ENCODE data around the gene PRLR.

The PRLR gene

GRCh38 chr5:35135239-35135700 is 95.0 kb downstream of the PRLR start:
- DNase-seq (ENCODE audit: low spot score), result no peak
- TF ChIP-seq, protein P1, sequence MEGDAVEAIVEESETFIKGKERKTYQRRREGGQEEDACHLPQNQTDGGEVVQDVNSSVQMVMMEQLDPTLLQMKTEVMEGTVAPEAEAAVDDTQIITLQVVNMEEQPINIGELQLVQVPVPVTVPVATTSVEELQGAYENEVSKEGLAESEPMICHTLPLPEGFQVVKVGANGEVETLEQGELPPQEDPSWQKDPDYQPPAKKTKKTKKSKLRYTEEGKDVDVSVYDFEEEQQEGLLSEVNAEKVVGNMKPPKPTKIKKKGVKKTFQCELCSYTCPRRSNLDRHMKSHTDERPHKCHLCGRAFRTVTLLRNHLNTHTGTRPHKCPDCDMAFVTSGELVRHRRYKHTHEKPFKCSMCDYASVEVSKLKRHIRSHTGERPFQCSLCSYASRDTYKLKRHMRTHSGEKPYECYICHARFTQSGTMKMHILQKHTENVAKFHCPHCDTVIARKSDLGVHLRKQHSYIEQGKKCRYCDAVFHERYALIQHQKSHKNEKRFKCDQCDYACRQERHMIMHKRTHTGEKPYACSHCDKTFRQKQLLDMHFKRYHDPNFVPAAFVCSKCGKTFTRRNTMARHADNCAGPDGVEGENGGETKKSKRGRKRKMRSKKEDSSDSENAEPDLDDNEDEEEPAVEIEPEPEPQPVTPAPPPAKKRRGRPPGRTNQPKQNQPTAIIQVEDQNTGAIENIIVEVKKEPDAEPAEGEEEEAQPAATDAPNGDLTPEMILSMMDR (IDR thresholded peaks at IDR 0.05; ENCODE audit: extremely low read depth, missing control alignments), result no peak

DNA sequence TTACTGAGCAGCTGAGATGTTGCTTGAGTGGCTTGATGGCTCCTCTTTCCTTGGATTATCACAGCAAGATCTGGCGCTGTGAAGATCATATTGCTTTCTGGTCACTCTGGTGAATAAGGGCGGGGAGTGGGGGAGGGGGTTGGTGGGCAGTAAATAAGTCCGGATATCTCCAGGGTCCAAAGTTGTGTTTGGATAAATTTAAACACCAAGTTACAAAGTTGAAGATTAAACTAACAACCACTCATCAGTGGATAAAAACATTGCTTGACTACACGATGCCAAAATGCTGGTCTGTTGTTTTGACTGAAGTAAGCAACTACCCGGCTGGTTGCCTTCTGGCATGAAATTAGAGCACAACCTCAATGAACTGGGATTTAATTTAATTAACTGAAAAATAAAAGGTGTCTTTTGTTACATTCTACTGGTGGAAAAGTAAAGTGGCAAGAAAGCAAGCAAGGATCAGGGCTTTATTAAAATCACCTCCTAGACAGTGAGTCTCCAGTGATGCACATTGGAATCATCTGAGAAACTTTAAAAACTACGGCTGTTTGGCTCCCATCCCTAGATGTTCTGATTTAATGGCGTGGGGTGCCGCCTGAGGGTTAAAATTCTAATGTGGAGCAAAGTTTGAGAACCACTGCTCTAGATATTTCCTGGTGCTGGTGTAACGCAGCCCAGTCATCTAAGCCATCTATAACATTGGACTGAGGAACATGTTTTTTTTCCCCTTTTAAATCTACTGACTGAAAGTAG is 95.8 kb downstream of the PRLR start:
- TF ChIP-seq, protein P1 (IDR thresholded peaks at IDR 0.05; ENCODE audit: extremely low read depth, missing control alignments), result no peak
- DNase-seq (ENCODE audit: low spot score), result no peak

DNA sequence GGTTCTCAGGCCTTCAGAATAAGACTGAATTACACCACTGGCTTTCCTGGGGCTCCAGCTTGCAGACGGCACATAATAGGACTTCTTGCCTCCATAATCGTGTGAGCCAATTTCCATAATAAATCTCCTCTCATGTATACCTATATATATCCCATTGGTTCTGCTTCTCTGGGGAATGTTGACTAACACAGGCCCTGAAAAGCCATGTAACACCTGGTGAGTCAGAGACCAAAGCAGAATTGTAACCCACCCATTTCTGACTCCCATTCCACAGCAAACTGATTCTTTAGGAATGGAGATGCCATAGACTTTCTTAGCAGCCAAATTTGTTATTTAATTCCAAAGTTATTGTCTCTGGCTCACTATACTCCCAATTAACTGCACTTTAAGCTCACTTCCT is 97.1 kb downstream of the PRLR start:
- no peak for DNase-seq (ENCODE audit: low spot score)
- TF ChIP-seq, protein P1 (IDR thresholded peaks at IDR 0.05; ENCODE audit: extremely low read depth, missing control alignments), result no peak

- TF ChIP-seq, protein P1 (IDR thresholded peaks at IDR 0.05; ENCODE audit: extremely low read depth, missing control alignments), result no peak
- DNase-seq (ENCODE audit: low spot score), result no peak
Measured at GRCh38 chr5:35131723-35132122, 98.6 kb downstream of the PRLR start.

DNA sequence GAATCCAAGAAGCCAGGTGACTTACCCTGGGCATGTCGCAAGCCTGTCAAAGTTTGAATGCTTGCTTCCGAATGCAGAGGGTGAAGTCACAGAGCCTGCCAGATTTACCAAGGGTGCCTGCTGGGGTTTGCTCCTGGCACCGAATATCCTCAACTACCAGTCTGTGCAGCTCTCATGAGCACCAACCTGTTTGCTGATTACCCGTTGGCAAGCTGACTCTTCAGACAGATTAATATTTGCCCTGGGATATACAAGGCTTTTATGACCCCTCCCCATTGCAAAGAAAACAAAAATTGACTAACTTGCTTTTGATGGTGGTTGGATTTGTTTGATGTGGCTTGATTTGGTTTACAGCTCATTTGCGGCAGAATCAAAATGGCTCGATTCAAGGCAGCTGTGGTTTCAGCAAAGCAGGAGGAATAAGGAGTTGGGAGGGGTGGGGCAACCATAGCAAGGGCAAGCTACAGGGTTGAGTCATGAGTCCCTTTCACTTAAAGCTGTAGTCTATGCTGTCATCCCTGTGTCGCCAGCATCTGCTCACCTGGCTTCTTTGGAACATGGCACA is 100.3 kb downstream of the PRLR start:
- TF ChIP-seq, protein P1 (IDR thresholded peaks at IDR 0.05; ENCODE audit: extremely low read depth, missing control alignments), result no peak
- DNase-seq (ENCODE audit: low spot score), result no peak

DNA sequence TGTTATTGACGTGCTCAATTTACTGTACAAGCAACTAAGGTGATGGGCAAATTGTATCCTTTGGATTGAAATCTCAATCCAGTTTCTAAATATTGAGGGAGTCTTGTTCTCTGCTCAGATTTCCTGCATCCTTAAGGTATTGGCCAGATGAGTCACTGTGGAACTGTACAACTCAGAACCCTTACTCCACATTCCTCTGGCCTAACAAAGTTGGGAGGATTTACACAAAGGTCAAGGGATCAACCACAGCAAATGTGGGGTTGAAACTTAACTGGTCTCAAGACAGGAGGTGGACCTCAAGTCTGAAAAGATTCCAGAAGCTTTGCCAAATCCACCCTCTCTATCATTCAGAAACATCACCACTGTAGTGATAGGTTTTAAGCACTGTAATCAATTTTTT is 101.0 kb downstream of the PRLR start:
- TF ChIP-seq, protein P1 (IDR thresholded peaks at IDR 0.05; ENCODE audit: extremely low read depth, missing control alignments), result no peak
- DNase-seq (ENCODE audit: low spot score), result no peak

DNA sequence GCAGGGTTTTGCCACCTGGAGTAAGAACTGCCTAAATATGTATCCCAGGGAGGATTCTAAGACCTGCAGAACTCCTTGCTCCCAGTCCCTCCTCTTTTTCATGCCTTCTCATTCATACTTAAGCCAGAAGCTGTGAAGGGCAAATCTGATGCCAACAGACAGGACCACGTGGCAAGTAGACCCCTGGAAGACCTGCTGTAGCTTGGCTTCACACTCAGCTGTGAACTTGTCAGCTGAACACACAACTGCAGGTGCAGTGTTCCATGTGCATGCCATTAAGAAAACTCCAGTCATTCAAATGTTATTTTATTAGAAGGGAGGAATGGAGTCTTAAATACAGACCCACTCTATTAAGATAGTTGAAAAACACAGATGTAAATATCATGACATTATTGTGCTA is 103.3 kb downstream of the PRLR start:
- TF ChIP-seq, protein P1 (IDR thresholded peaks at IDR 0.05; ENCODE audit: extremely low read depth, missing control alignments), result no peak
- no peak for DNase-seq (ENCODE audit: low spot score)

All from GM20000 (cell line).